Sigmoid colon (tissue), 4 donors: ENCODE measurements around the gene RAB11FIP3.

Experiments used
- EP300 ChIP-seq, 4 donors: sonication (generic); formaldehyde crosslinking; IDR thresholded peaks; one replicate each; pipeline ENCODE4 v1.6.1; 2017; ENCODE audit warnings: antibody characterized with exemption in 4 of 4
- POLR2A ChIP-seq, 2 donors: fragments of 450-650 bp; IDR thresholded peaks; one replicate each; pipeline ENCODE4 v1.6.1; 2016; ENCODE audit warnings: antibody characterized with exemption in 2 of 2, mild to moderate bottlenecking in 2 of 2, moderate library complexity in 2 of 2
- POLR2AphosphoS5 ChIP-seq, 4 donors: sonication (generic); formaldehyde crosslinking; IDR thresholded peaks; one replicate each; pipeline ENCODE4 v1.6.1; 2017; ENCODE audit warnings: antibody characterized with exemption in 4 of 4
- TF ChIP-seq, protein P1 (sequence below), 4 experiments: fragments of 450-650 bp in 3 of 4; fragments of 200-600 bp in 1 of 4; IDR thresholded peaks; one replicate each; pipeline ENCODE4 v1.5.1; 2016 to 2019; ENCODE audit warnings: antibody characterized with exemption in 4 of 4, mild to moderate bottlenecking in 3 of 4, moderate library complexity in 2 of 4

DNA sequence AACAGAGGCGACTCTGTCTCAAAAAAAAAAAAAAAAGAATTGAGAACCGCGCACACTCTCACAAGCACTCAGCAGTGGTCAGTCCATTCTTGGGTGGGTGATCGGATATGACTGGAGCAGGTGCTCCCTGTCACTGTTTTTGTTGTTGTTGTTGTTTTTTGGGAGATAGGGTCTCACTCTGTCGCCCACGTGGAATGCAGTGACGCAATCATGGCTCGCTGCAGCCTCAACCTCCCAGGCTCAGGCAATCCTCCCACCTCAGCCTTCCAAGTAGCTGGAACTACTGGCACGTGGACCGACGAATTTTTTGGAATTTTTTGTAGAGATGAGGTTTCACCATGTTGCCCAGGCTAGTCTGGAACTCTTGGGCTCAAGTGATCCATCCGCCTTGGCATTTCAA lies 30.0 kb downstream of the RAB11FIP3 start:
- TF ChIP-seq POLR2AphosphoS5 (IDR thresholded peaks at IDR 0.05): no peak
- TF ChIP-seq POLR2A (IDR thresholded peaks at IDR 0.05): no peak
- TF ChIP-seq, protein P1, sequence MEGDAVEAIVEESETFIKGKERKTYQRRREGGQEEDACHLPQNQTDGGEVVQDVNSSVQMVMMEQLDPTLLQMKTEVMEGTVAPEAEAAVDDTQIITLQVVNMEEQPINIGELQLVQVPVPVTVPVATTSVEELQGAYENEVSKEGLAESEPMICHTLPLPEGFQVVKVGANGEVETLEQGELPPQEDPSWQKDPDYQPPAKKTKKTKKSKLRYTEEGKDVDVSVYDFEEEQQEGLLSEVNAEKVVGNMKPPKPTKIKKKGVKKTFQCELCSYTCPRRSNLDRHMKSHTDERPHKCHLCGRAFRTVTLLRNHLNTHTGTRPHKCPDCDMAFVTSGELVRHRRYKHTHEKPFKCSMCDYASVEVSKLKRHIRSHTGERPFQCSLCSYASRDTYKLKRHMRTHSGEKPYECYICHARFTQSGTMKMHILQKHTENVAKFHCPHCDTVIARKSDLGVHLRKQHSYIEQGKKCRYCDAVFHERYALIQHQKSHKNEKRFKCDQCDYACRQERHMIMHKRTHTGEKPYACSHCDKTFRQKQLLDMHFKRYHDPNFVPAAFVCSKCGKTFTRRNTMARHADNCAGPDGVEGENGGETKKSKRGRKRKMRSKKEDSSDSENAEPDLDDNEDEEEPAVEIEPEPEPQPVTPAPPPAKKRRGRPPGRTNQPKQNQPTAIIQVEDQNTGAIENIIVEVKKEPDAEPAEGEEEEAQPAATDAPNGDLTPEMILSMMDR (IDR thresholded peaks at IDR 0.05): no peak
- no peak for TF ChIP-seq EP300 (IDR thresholded peaks at IDR 0.05)
